GM18508 (cell line): ENCODE data around the gene IGF2BP3.
"Not testable (repeated sequence)": the region's sequence is repeated elsewhere in the genome, so short reads cannot be mapped to it uniquely, and the experiment has no call there.

Source experiments
- ATAC-seq: cut with Tn5 transposase; IDR thresholded peaks from one replicate; pipeline ENCODE4 v1.9.1; 2021; ENCODE audit warnings: moderate number of reproducible peaks; ENCODE audit not compliant: insufficient read depth, unreplicated experiment

IGF2BP3 gene

GRCh38 chr7:23434147-23434917 is 36.0 kb downstream of the IGF2BP3 start:
- no peak for ATAC-seq

- ATAC-seq: no peak
Measured at GRCh38 chr7:23431702-23432199, 38.5 kb downstream of the IGF2BP3 start.

- ATAC-seq: no peak
Measured at GRCh38 chr7:23430893-23431259, 39.4 kb downstream of the IGF2BP3 start.

- ATAC-seq: no peak
Measured at GRCh38 chr7:23426876-23427275, 43.4 kb downstream of the IGF2BP3 start.

GRCh38 chr7:23422909-23423308 is 47.4 kb downstream of the IGF2BP3 start:
- ATAC-seq: no peak

- no peak for ATAC-seq
Measured at GRCh38 chr7:23422384-23422783, 47.9 kb downstream of the IGF2BP3 start.

- ATAC-seq: no peak
Measured at GRCh38 chr7:23419845-23420244, 50.4 kb downstream of the IGF2BP3 start.

- ATAC-seq: no peak
Measured at GRCh38 chr7:23419160-23419559, 51.1 kb downstream of the IGF2BP3 start.

GRCh38 chr7:23418046-23418445 is 52.2 kb downstream of the IGF2BP3 start:
- ATAC-seq: no peak

GRCh38 chr7:23415198-23415597 is 55.1 kb downstream of the IGF2BP3 start:
- no peak for ATAC-seq

GRCh38 chr7:23410446-23411183 is 59.7 kb downstream of the IGF2BP3 start:
- peak; percentile 88 for ATAC-seq

GRCh38 chr7:23406564-23406963 is 63.7 kb downstream of the IGF2BP3 start:
- ATAC-seq: not testable (repeated sequence)

GRCh38 chr7:23405240-23405618 is 65.1 kb downstream of the IGF2BP3 start:
- no peak for ATAC-seq

- no peak for ATAC-seq
Measured at GRCh38 chr7:23404546-23405239, 65.6 kb downstream of the IGF2BP3 start.

- no peak for ATAC-seq
Measured at GRCh38 chr7:23403970-23404369, 66.3 kb downstream of the IGF2BP3 start.

- ATAC-seq: not testable (repeated sequence)
Measured at GRCh38 chr7:23398090-23398489, 72.2 kb downstream of the IGF2BP3 start.

- no peak for ATAC-seq
Measured at GRCh38 chr7:23397241-23397640, 73.0 kb downstream of the IGF2BP3 start.

- no peak for ATAC-seq
Measured at GRCh38 chr7:23396222-23397015, 73.9 kb downstream of the IGF2BP3 start.

- ATAC-seq: no peak
Measured at GRCh38 chr7:23394488-23395171, 75.7 kb downstream of the IGF2BP3 start.

GRCh38 chr7:23393636-23394035 is 76.7 kb downstream of the IGF2BP3 start:
- no peak for ATAC-seq
